ENCODE measurements around the gene BCL11B.

BCL11B gene

GRCh38 chr14:99289394-99290189 lies 17.6 kb upstream of the BCL11B start:
- Histone ChIP-seq H3K27me3 (ENCODE audit: insufficient read depth, low read length, poor library complexity) (no peaks in the 10 kb centered on the region), H2AK5ac (ENCODE audit: low read length) (no peak overlapping the region), H3K23ac (ENCODE audit: low read length) (no peak overlapping the region), H4K8ac (ENCODE audit: low read depth, low read length) (no peak overlapping the region), H3K18ac (ENCODE audit: low read length) (no peak overlapping the region), H3K4me1 (ENCODE audit: control insufficient read depth, low read depth, low read length) (no peaks in the 10 kb centered on the region), H2BK120ac (ENCODE audit: low read depth, low read length) (no peak overlapping the region), H3K4ac (ENCODE audit: low read depth, low read length) (no peak overlapping the region), H4K5ac (ENCODE audit: low read length) (no peak overlapping the region), H3K27ac (ENCODE audit: low read depth, low read length) (no peak overlapping the region), H2BK15ac (replicated peaks; ENCODE audit: low read depth) (no peak overlapping the region), H2BK5ac (ENCODE audit: low read length) (no peak overlapping the region), H3K4me3 (ENCODE audit: low read length) (no peak overlapping the region), H3K56ac (ENCODE audit: low read length) (no peak overlapping the region), H3K36me3 (ENCODE audit: control insufficient read depth, insufficient read depth, low read length) (no peaks in the 10 kb centered on the region), H3K79me1 (ENCODE audit: low read length) (no peaks in the 10 kb centered on the region), H3K79me2 (ENCODE audit: control insufficient read depth, insufficient read depth, low read length) (no peaks in the 10 kb centered on the region), H3K4me2 (ENCODE audit: low read length) (no peak overlapping the region), H3K9ac (ENCODE audit: low read length) (no peak overlapping the region)
- DNase-seq = no peak
- WGBS (ENCODE audit: extremely low coverage, insufficient coverage, low lambda C conversion rate) = no CpG with 5 or more reads among the region's 12 CpGs

DNA sequence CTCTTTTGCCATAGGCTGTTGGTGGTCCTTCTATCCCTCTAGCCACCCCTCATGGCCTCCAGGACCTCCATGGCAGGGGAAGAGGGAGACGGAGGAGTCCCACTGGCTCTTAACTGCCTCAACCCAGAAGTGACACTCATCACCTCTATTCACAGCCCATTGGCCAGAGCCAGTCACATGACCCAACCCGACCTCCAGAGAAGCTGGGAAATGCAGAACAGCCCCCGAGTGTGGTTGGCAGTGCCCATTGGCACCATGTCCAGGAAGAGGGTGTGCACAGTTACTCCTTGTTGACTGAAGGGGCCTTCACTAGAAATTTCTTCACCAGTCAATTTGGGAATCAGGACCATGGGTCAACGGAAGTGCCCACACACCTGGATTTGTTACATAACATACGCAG lies 17.0 kb upstream of the BCL11B start:
- WGBS (ENCODE audit: extremely low coverage, insufficient coverage, low lambda C conversion rate) = no CpG with 5 or more reads among the region's 5 CpGs
- no peak overlapping the region for H2BK15ac ChIP-seq (replicated peaks; ENCODE audit: low read depth)
- H3K27ac ChIP-seq (ENCODE audit: low read depth, low read length) = no peak overlapping the region
- H3K4ac ChIP-seq (ENCODE audit: low read depth, low read length) = no peak overlapping the region
- H3K9ac ChIP-seq (ENCODE audit: low read length) = no peak overlapping the region
- H3K36me3 ChIP-seq (ENCODE audit: control insufficient read depth, insufficient read depth, low read length) = no peaks in the 10 kb centered on the region
- no peak overlapping the region for H2BK5ac ChIP-seq (ENCODE audit: low read length)
- no peak overlapping the region for H4K5ac ChIP-seq (ENCODE audit: low read length)
- no peak overlapping the region for H3K4me2 ChIP-seq (ENCODE audit: low read length)
- H2AK5ac ChIP-seq (ENCODE audit: low read length) = no peak overlapping the region
- H2BK120ac ChIP-seq (ENCODE audit: low read depth, low read length) = no peak overlapping the region
- H3K4me3 ChIP-seq (ENCODE audit: low read length) = no peak overlapping the region
- DNase-seq = no peak
- H3K79me2 ChIP-seq (ENCODE audit: control insufficient read depth, insufficient read depth, low read length) = no peaks in the 10 kb centered on the region
- H3K56ac ChIP-seq (ENCODE audit: low read length) = no peak overlapping the region
- H4K8ac ChIP-seq (ENCODE audit: low read depth, low read length) = no peak overlapping the region
- no peaks in the 10 kb centered on the region for H3K79me1 ChIP-seq (ENCODE audit: low read length)
- no peaks in the 10 kb centered on the region for H3K27me3 ChIP-seq (ENCODE audit: insufficient read depth, low read length, poor library complexity)
- peaks cover 2% of the 10 kb centered on the region for H3K4me1 ChIP-seq (ENCODE audit: control insufficient read depth, low read depth, low read length)
- no peak overlapping the region for H3K23ac ChIP-seq (ENCODE audit: low read length)
- H3K18ac ChIP-seq (ENCODE audit: low read length) = no peak overlapping the region

GRCh38 chr14:99287269-99287942 lies 15.4 kb upstream of the BCL11B start:
- H3K27ac ChIP-seq (ENCODE audit: low read depth, low read length) = no peak overlapping the region
- no CpG with 5 or more reads among the region's 13 CpGs for WGBS (ENCODE audit: extremely low coverage, insufficient coverage, low lambda C conversion rate)
- no peak overlapping the region for H2BK120ac ChIP-seq (ENCODE audit: low read depth, low read length)
- H3K9ac ChIP-seq (ENCODE audit: low read length) = no peak overlapping the region
- no peak overlapping the region for H4K5ac ChIP-seq (ENCODE audit: low read length)
- no peak overlapping the region for H2AK5ac ChIP-seq (ENCODE audit: low read length)
- no peak overlapping the region for H3K4me2 ChIP-seq (ENCODE audit: low read length)
- H3K4me1 ChIP-seq (ENCODE audit: control insufficient read depth, low read depth, low read length) = peaks cover 2% of the 10 kb centered on the region
- no peaks in the 10 kb centered on the region for H3K27me3 ChIP-seq (ENCODE audit: insufficient read depth, low read length, poor library complexity)
- no peak overlapping the region for H4K8ac ChIP-seq (ENCODE audit: low read depth, low read length)
- no peaks in the 10 kb centered on the region for H3K79me2 ChIP-seq (ENCODE audit: control insufficient read depth, insufficient read depth, low read length)
- no peak overlapping the region for H3K23ac ChIP-seq (ENCODE audit: low read length)
- H2BK15ac ChIP-seq (replicated peaks; ENCODE audit: low read depth) = no peak overlapping the region
- H3K18ac ChIP-seq (ENCODE audit: low read length) = no peak overlapping the region
- no peak overlapping the region for H3K56ac ChIP-seq (ENCODE audit: low read length)
- DNase-seq = no peak
- no peak overlapping the region for H3K4me3 ChIP-seq (ENCODE audit: low read length)
- H2BK5ac ChIP-seq (ENCODE audit: low read length) = no peak overlapping the region
- no peaks in the 10 kb centered on the region for H3K36me3 ChIP-seq (ENCODE audit: control insufficient read depth, insufficient read depth, low read length)
- no peaks in the 10 kb centered on the region for H3K79me1 ChIP-seq (ENCODE audit: low read length)
- H3K4ac ChIP-seq (ENCODE audit: low read depth, low read length) = no peak overlapping the region

- H3K9ac ChIP-seq (ENCODE audit: low read length) = no peak overlapping the region
- H4K8ac ChIP-seq (ENCODE audit: low read depth, low read length) = no peak overlapping the region
- WGBS (ENCODE audit: extremely low coverage, insufficient coverage, low lambda C conversion rate) = no CpG with 5 or more reads among the region's 2 CpGs
- H3K79me2 ChIP-seq (ENCODE audit: control insufficient read depth, insufficient read depth, low read length) = no peaks in the 10 kb centered on the region
- no peak for DNase-seq
- H3K27ac ChIP-seq (ENCODE audit: low read depth, low read length) = no peak overlapping the region
- no peak overlapping the region for H3K4me3 ChIP-seq (ENCODE audit: low read length)
- H3K4me1 ChIP-seq (ENCODE audit: control insufficient read depth, low read depth, low read length) = peaks cover 2% of the 10 kb centered on the region
- no peak overlapping the region for H3K18ac ChIP-seq (ENCODE audit: low read length)
- H3K56ac ChIP-seq (ENCODE audit: low read length) = no peak overlapping the region
- no peak overlapping the region for H3K4me2 ChIP-seq (ENCODE audit: low read length)
- H2AK5ac ChIP-seq (ENCODE audit: low read length) = no peak overlapping the region
- H3K79me1 ChIP-seq (ENCODE audit: low read length) = no peaks in the 10 kb centered on the region
- H2BK5ac ChIP-seq (ENCODE audit: low read length) = no peak overlapping the region
- H3K23ac ChIP-seq (ENCODE audit: low read length) = no peak overlapping the region
- no peaks in the 10 kb centered on the region for H3K36me3 ChIP-seq (ENCODE audit: control insufficient read depth, insufficient read depth, low read length)
- no peaks in the 10 kb centered on the region for H3K27me3 ChIP-seq (ENCODE audit: insufficient read depth, low read length, poor library complexity)
- H2BK120ac ChIP-seq (ENCODE audit: low read depth, low read length) = no peak overlapping the region
- no peak overlapping the region for H4K5ac ChIP-seq (ENCODE audit: low read length)
- no peak overlapping the region for H2BK15ac ChIP-seq (replicated peaks; ENCODE audit: low read depth)
- H3K4ac ChIP-seq (ENCODE audit: low read depth, low read length) = no peak overlapping the region
These were observed 14.8 kb upstream of the BCL11B start for GRCh38 chr14:99286761-99287160.

DNA sequence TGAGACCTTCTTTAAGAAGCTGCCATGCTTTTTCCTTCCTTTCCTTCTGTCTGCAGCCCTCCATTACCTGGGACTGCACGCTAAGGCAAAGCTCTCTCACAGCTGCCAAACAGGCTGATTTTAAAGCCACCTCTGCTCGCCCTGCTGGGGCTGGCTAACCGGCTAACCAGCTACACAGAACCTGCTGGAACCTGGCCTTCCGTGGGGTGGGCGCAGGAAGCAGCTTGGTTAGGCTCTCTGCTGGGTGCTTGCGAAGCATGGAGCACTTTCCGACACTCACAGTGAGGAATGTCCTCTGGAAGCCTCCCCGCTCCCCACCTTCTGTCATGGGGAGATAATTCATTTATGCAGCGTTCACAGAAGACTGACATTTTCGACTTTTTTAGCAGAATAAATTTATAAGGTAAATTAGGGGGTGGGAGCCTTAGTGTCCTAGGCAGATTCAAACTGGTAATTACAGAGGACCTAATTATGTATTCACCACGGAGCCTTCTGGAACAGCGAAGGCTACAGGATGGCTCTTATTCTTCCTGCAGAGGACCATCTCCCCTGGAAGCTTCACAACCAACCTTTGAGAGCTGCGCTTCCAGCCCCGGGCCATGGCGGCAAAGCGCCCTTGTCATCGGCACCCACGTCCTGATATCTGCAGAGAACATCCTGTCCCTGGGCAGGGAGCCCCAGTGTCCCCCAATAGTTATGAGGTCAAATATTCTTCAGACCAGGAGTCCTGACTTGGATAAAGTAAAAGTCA lies 12.4 kb upstream of the BCL11B start:
- peak; percentile 20 for DNase-seq
- H3K4me1 ChIP-seq (ENCODE audit: control insufficient read depth, low read depth, low read length) = peaks cover 2% of the 10 kb centered on the region
- no peaks in the 10 kb centered on the region for H3K79me1 ChIP-seq (ENCODE audit: low read length)
- no peak overlapping the region for H3K4me2 ChIP-seq (ENCODE audit: low read length)
- H3K23ac ChIP-seq (ENCODE audit: low read length) = peak overlapping the region; percentile 37
- no peak overlapping the region for H3K27ac ChIP-seq (ENCODE audit: low read depth, low read length)
- no peak overlapping the region for H3K4ac ChIP-seq (ENCODE audit: low read depth, low read length)
- H2BK15ac ChIP-seq (replicated peaks; ENCODE audit: low read depth) = no peak overlapping the region
- no peak overlapping the region for H4K5ac ChIP-seq (ENCODE audit: low read length)
- no peaks in the 10 kb centered on the region for H3K79me2 ChIP-seq (ENCODE audit: control insufficient read depth, insufficient read depth, low read length)
- no peak overlapping the region for H3K9ac ChIP-seq (ENCODE audit: low read length)
- no peaks in the 10 kb centered on the region for H3K36me3 ChIP-seq (ENCODE audit: control insufficient read depth, insufficient read depth, low read length)
- no peak overlapping the region for H4K8ac ChIP-seq (ENCODE audit: low read depth, low read length)
- no peaks in the 10 kb centered on the region for H3K27me3 ChIP-seq (ENCODE audit: insufficient read depth, low read length, poor library complexity)
- H2BK5ac ChIP-seq (ENCODE audit: low read length) = no peak overlapping the region
- no peak overlapping the region for H2AK5ac ChIP-seq (ENCODE audit: low read length)
- no peak overlapping the region for H2BK120ac ChIP-seq (ENCODE audit: low read depth, low read length)
- H3K4me3 ChIP-seq (ENCODE audit: low read length) = no peak overlapping the region
- no peak overlapping the region for H3K18ac ChIP-seq (ENCODE audit: low read length)
- no CpG with 5 or more reads among the region's 18 CpGs for WGBS (ENCODE audit: extremely low coverage, insufficient coverage, low lambda C conversion rate)
- peak overlapping the region; percentile 47 for H3K56ac ChIP-seq (ENCODE audit: low read length)
